ENCODE data around the gene TSPAN12.
"Not testable (repeated sequence)": the region's sequence is repeated elsewhere in the genome, so short reads cannot be mapped to it uniquely, and the experiment has no call there.

The TSPAN12 gene

GRCh38 chr7:120799813-120800475, 58.0 kb downstream of the TSPAN12 start:
- no peak for DNase-seq

- no peak for DNase-seq
Measured at GRCh38 chr7:120799147-120799546, 58.8 kb downstream of the TSPAN12 start.

GRCh38 chr7:120797026-120797645, 60.8 kb downstream of the TSPAN12 start:
- DNase-seq = no peak

GRCh38 chr7:120794106-120794729, 63.7 kb downstream of the TSPAN12 start:
- DNase-seq = no peak

GRCh38 chr7:120793213-120793936, 64.6 kb downstream of the TSPAN12 start:
- DNase-seq = no peak

GRCh38 chr7:120792861-120793130, 65.1 kb downstream of the TSPAN12 start:
- no peak for DNase-seq

- DNase-seq = peak; percentile 70 to 78
Measured at GRCh38 chr7:120792091-120792860, 65.7 kb downstream of the TSPAN12 start.

GRCh38 chr7:120785095-120785494, 72.8 kb downstream of the TSPAN12 start:
- no peak for DNase-seq

- DNase-seq = no peak
Measured at GRCh38 chr7:120783721-120784120, 74.2 kb downstream of the TSPAN12 start.

- no peak for DNase-seq
Measured at GRCh38 chr7:120783273-120783672, 74.7 kb downstream of the TSPAN12 start.

- DNase-seq = not testable (repeated sequence)
Measured at GRCh38 chr7:120781924-120782323, 76.0 kb downstream of the TSPAN12 start.

- no peak for DNase-seq
Measured at GRCh38 chr7:120780938-120781337, 77.0 kb downstream of the TSPAN12 start.

GRCh38 chr7:120780451-120780850, 77.5 kb downstream of the TSPAN12 start:
- not testable (repeated sequence) for DNase-seq

- DNase-seq = not testable (repeated sequence)
Measured at GRCh38 chr7:120779078-120779477, 78.9 kb downstream of the TSPAN12 start.

GRCh38 chr7:120775755-120776154, 82.2 kb downstream of the TSPAN12 start:
- no peak for DNase-seq

- no peak for DNase-seq
Measured at GRCh38 chr7:120774481-120774880, 83.5 kb downstream of the TSPAN12 start.

GRCh38 chr7:120770206-120770605, 87.7 kb downstream of the TSPAN12 start:
- DNase-seq = no peak

- no peak for DNase-seq
Measured at GRCh38 chr7:120760851-120761250, 97.1 kb downstream of the TSPAN12 start.

- no peak for DNase-seq
Measured at GRCh38 chr7:120760050-120760449, 97.9 kb downstream of the TSPAN12 start.

- DNase-seq = no peak
Measured at GRCh38 chr7:120743128-120743527, 114.8 kb downstream of the TSPAN12 start.

GRCh38 chr7:120742372-120742771, 115.6 kb downstream of the TSPAN12 start:
- no peak for DNase-seq

GRCh38 chr7:120741371-120742042, 116.4 kb downstream of the TSPAN12 start:
- DNase-seq = no peak

Data from stimulated activated CD4-positive, alpha-beta T cell treated with anti-CD3 and anti-CD28 coated beads, Interleukin-2, amount 100 ng/mL, for 24 hours (primary cell).